HepG2 (cell line): ENCODE data around the gene BBLN. TPM values are rescaled to one million over a fixed set of nuclear protein-coding genes. Genes with fewer than 3 reads are reported as not detected.

ENCODE experiments used
- ATAC-seq: fragments of 200-7000 bp; cut with Tn5 transposase; 3 replicates; pipeline ENCODE4 v1.9.1; 2020; ENCODE audit warnings: mild to moderate bottlenecking, moderate library complexity
- BruUV-seq: library from RNA; stranded (reverse); fragments of 400-500 nt; replicated peaks from 2 replicates; lab custom pipeline; 2021; lab: Mats Ljungman, UMichigan
- CTCF ChIA-PET: fragments of 300-600 bp; formaldehyde crosslinking; extraction: SDS; loops from one replicate; lab custom pipeline; 2021; ENCODE audit warnings: low total read pairs, inconsistent platforms, low intra/inter-chr PET ratio; lab: Yijun Ruan, JAX
- POLR2A ChIA-PET: fragments of 350-600 bp; sonication (Branson Sonifier 250); formaldehyde crosslinking; loops from one replicate; lab custom pipeline; 2020; ENCODE audit warnings: antibody characterized with exemption, inconsistent platforms; lab: Yijun Ruan, JAX
- DNase-seq: peaks from one replicate; pipeline ENCODE4 v3.0.0-alpha.2; 2015; ENCODE audit warnings: low spot score
- FAIRE-seq: peaks from 3 replicates; lab custom pipeline; 2011; peaks lifted over from hg19 to GRCh38; lab: Jason Lieb, UNC
- H2AFZ ChIP-seq: one replicate; pipeline ENCODE4 v1.6.1; 2011; ENCODE audit warnings: low read length, inconsistent platforms
- H3K27ac ChIP-seq: fragments of 300-600 bp; 3 replicates; pipeline ENCODE4 v1.8.0; 2011; ENCODE audit warnings: mixed run types, mild to moderate bottlenecking, mixed read lengths, low read length, inconsistent platforms; ENCODE audit not compliant: insufficient read depth; ENCODE audit errors: extremely low read length
- H3K27me3 ChIP-seq, 2 experiments: fragments of 200-600 bp in 1 of 2; 2 replicates in 1 of 2; 3 replicates in 1 of 2; pipeline versions ENCODE4 v1.6.0 to v1.8.0; 2011; ENCODE audit warnings: low read length in 2 of 2, mild to moderate bottlenecking in 2 of 2, moderate library complexity in 2 of 2, inconsistent platforms in 1 of 2; ENCODE audit not compliant: insufficient read depth in 2 of 2, control insufficient read depth in 1 of 2
- H3K36me3 ChIP-seq, 2 experiments: fragments of 200-600 bp in 1 of 2; replicated peaks in 1 of 2; 2 replicates in 1 of 2; 3 replicates in 1 of 2; pipeline versions ENCODE4 v1.5.1 to v1.8.0; 2011; ENCODE audit warnings: low read length in 2 of 2, inconsistent platforms in 1 of 2; ENCODE audit not compliant: insufficient read depth in 2 of 2, control insufficient read depth in 1 of 2
- H3K4me1 ChIP-seq: 2 replicates; pipeline ENCODE4 v1.5.1; 2012; ENCODE audit warnings: low read length, inconsistent platforms; ENCODE audit not compliant: insufficient read depth
- H3K4me2 ChIP-seq: 2 replicates; pipeline ENCODE4 v1.6.0; 2011; ENCODE audit warnings: low read depth, low read length, inconsistent platforms
- H3K4me3 ChIP-seq, 3 experiments: fragments of 200-600 bp in 1 of 3; sonication (generic), shearing (Covaris generic) in 1 of 3; replicated peaks in 1 of 3; 2 replicates each; pipeline ENCODE4 v1.5.1; 2011 to 2016; ENCODE audit warnings: low read length in 3 of 3, inconsistent platforms in 2 of 3, low read depth in 2 of 3, mild to moderate bottlenecking in 2 of 3, control low read depth in 1 of 3, mixed read lengths in 1 of 3; ENCODE audit not compliant: insufficient read depth in 1 of 3
- H3K79me2 ChIP-seq: one replicate; pipeline ENCODE4 v1.6.1; 2011; ENCODE audit warnings: low read length, inconsistent platforms; ENCODE audit not compliant: insufficient read depth
- H3K9ac ChIP-seq: 2 replicates; pipeline ENCODE4 v1.6.0; 2011; ENCODE audit warnings: mild to moderate bottlenecking, low read depth, low read length, inconsistent platforms; ENCODE audit not compliant: insufficient read depth
- H3K9me3 ChIP-seq: 2 replicates; pipeline ENCODE4 v1.5.1; 2012; ENCODE audit warnings: mild to moderate bottlenecking, low read length
- H4K20me1 ChIP-seq: 2 replicates; pipeline ENCODE4 v1.6.0; 2011; ENCODE audit warnings: inconsistent platforms, mild to moderate bottlenecking, low read length, moderate library complexity; ENCODE audit not compliant: insufficient read depth
- GABPA ChIP-seq, 2 experiments: IDR thresholded peaks; 2 replicates each; pipeline ENCODE4 v1.6.1; 2011 to 2016; ENCODE audit warnings: low read depth in 2 of 2, low read length in 1 of 2, missing biosample characterization in 1 of 2, missing genetic modification characterization in 1 of 2
- HOXA3 ChIP-seq: sonication (generic); formaldehyde crosslinking; IDR thresholded peaks from 2 replicates; pipeline ENCODE4 v1.5.0; 2020; ENCODE audit warnings: missing genetic modification reagents
- PRPF4 ChIP-seq: fragments of 200-400 bp; formaldehyde crosslinking; IDR thresholded peaks from 2 replicates; pipeline ENCODE4 v1.6.1; 2016; ENCODE audit warnings: low read length, low read depth; ENCODE audit not compliant: poor library complexity, severe bottlenecking
- SAP130 ChIP-seq: IDR thresholded peaks from 2 replicates; pipeline ENCODE4 v1.6.1; 2016; ENCODE audit warnings: low read depth
- SKI ChIP-seq: fragments of 450-650 bp; IDR thresholded peaks from one replicate; pipeline ENCODE4 v1.6.1; 2018; ENCODE audit warnings: mild to moderate bottlenecking; ENCODE audit not compliant: partially characterized antibody
- ZFX ChIP-seq: sonication (generic); formaldehyde crosslinking; IDR thresholded peaks from 2 replicates; pipeline ENCODE4 v1.4.0; 2020; ENCODE audit warnings: mild to moderate bottlenecking, low read depth, missing genetic modification reagents, moderate library complexity
- ZNF263 ChIP-seq: sonication (generic); formaldehyde crosslinking; IDR thresholded peaks from 2 replicates; pipeline ENCODE4 v1.4.0; 2020; ENCODE audit warnings: missing genetic modification reagents
- ZNF768 ChIP-seq: sonication (generic); formaldehyde crosslinking; IDR thresholded peaks from 2 replicates; pipeline ENCODE4 v1.4.0; 2020; ENCODE audit warnings: missing genetic modification reagents
- ZNF780A ChIP-seq: sonication (generic); formaldehyde crosslinking; IDR thresholded peaks from 2 replicates; pipeline ENCODE4 v1.8.0; 2022; ENCODE audit warnings: mild to moderate bottlenecking, missing genetic modification reagents, moderate library complexity
- WGBS: methylation state at CpG from one replicate; pipeline ENCODE4 v1.1.6; 2017; ENCODE audit warnings: low lambda C conversion rate; 5-methylcytosine and 5-hydroxymethylcytosine counted together
- in situ Hi-C: cut with HindIII; loops from 2 replicates; pipeline ENCODE4 v1.10.0; 2017; ENCODE audit warnings: low pct_unique_long_range_greater_than_20kb; ENCODE audit not compliant: extremely low pct_ligation_motif_present
- intact Hi-C: fragments of 100-400 bp; cut with micrococcal nuclease; formaldehyde crosslinking; loops from one replicate; pipeline ENCODE4 v1.10.0; 2022; ENCODE audit not compliant: unreplicated experiment
- polyA plus RNA-seq, 8 experiments: library from polyadenylated mRNA; depleted of rRNA in 3 of 8; stranded (reverse) in 7 of 8; unstranded in 1 of 8; fragments of >200 nt; fragmentation: Illumina TruSeq in 4 of 8; extraction: Trizol in 4 of 8; gene quantifications; 2 replicates each; pipeline versions ENCODE4 v1.2.1 to v1.2.3, GENCODE V29; 2011 to 2016; ENCODE audit warnings: low read depth in 4 of 8, missing spikeins in 1 of 8, mixed read lengths in 1 of 8; ENCODE audit not compliant: insufficient read depth in 1 of 8
- total RNA-seq, 5 experiments: library from RNA; depleted of rRNA; stranded (reverse); fragments of >200 nt; fragmentation: Illumina TruSeq; extraction: Trizol; gene quantifications; 2 replicates each; pipeline ENCODE4 v1.2.3, GENCODE V29; 2016; ENCODE audit warnings: low read depth in 1 of 5
- TF ChIP-seq, protein P1 (sequence below): sonication (generic); formaldehyde crosslinking; IDR thresholded peaks from 2 replicates; pipeline ENCODE4 v1.8.0; 2023; ENCODE audit warnings: mild to moderate bottlenecking, missing genetic modification reagents
- TF ChIP-seq, protein P2 (sequence below): sonication (generic); formaldehyde crosslinking; IDR thresholded peaks from 2 replicates; pipeline ENCODE4 v1.9.0; 2021; ENCODE audit warnings: missing genetic modification reagents, mild to moderate bottlenecking, borderline replicate concordance
- TF ChIP-seq, protein P3 (sequence below): sonication (generic); formaldehyde crosslinking; IDR thresholded peaks from 2 replicates; pipeline ENCODE4 v1.4.0; 2020; ENCODE audit warnings: mild to moderate bottlenecking, missing genetic modification reagents

BBLN gene
- total and polyA plus RNA-seq, 2 of the 13 experiments (the other 11 are each of a cell fraction or from before 2014, with no cell fraction given): 27.6 to 33.1 TPM

DNA sequence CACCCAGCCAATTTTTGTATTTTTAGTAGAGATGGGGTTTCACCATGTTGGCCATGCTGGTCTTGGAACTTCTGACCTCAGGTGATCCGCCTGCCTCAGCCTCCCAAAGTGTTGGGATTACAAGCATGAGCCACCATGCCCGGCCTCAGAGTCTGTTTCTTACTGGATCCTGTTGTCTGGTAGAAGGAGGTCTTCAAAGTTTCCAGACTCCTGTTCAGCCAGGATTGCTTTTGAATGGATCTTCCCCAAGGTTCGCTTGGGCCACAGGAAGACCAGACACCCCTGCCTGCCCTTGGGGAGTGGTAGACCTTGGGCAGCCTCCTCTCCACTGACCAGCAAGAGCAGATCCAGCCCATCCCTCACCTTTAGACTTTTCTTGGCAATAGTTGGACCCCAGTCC is 18.5 kb upstream of the BBLN start (continued):
- TF ChIP-seq, protein P1, sequence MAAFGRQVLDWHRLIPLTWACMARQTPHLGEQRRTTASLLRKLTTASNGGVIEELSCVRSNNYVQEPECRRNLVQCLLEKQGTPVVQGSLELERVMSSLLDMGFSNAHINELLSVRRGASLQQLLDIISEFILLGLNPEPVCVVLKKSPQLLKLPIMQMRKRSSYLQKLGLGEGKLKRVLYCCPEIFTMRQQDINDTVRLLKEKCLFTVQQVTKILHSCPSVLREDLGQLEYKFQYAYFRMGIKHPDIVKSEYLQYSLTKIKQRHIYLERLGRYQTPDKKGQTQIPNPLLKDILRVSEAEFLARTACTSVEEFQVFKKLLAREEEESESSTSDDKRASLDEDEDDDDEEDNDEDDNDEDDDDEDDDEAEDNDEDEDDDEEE: no peak
- TF ChIP-seq, protein P2, sequence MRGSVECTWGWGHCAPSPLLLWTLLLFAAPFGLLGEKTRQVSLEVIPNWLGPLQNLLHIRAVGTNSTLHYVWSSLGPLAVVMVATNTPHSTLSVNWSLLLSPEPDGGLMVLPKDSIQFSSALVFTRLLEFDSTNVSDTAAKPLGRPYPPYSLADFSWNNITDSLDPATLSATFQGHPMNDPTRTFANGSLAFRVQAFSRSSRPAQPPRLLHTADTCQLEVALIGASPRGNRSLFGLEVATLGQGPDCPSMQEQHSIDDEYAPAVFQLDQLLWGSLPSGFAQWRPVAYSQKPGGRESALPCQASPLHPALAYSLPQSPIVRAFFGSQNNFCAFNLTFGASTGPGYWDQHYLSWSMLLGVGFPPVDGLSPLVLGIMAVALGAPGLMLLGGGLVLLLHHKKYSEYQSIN (CRISPR knock-in tag): no peak
- TF ChIP-seq, protein P3, sequence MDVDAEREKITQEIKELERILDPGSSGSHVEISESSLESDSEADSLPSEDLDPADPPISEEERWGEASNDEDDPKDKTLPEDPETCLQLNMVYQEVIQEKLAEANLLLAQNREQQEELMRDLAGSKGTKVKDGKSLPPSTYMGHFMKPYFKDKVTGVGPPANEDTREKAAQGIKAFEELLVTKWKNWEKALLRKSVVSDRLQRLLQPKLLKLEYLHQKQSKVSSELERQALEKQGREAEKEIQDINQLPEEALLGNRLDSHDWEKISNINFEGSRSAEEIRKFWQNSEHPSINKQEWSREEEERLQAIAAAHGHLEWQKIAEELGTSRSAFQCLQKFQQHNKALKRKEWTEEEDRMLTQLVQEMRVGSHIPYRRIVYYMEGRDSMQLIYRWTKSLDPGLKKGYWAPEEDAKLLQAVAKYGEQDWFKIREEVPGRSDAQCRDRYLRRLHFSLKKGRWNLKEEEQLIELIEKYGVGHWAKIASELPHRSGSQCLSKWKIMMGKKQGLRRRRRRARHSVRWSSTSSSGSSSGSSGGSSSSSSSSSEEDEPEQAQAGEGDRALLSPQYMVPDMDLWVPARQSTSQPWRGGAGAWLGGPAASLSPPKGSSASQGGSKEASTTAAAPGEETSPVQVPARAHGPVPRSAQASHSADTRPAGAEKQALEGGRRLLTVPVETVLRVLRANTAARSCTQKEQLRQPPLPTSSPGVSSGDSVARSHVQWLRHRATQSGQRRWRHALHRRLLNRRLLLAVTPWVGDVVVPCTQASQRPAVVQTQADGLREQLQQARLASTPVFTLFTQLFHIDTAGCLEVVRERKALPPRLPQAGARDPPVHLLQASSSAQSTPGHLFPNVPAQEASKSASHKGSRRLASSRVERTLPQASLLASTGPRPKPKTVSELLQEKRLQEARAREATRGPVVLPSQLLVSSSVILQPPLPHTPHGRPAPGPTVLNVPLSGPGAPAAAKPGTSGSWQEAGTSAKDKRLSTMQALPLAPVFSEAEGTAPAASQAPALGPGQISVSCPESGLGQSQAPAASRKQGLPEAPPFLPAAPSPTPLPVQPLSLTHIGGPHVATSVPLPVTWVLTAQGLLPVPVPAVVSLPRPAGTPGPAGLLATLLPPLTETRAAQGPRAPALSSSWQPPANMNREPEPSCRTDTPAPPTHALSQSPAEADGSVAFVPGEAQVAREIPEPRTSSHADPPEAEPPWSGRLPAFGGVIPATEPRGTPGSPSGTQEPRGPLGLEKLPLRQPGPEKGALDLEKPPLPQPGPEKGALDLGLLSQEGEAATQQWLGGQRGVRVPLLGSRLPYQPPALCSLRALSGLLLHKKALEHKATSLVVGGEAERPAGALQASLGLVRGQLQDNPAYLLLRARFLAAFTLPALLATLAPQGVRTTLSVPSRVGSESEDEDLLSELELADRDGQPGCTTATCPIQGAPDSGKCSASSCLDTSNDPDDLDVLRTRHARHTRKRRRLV (CRISPR knock-in tag): no peak
- TF ChIP-seq ZNF780A (CRISPR knock-in tag): no peak

DNA sequence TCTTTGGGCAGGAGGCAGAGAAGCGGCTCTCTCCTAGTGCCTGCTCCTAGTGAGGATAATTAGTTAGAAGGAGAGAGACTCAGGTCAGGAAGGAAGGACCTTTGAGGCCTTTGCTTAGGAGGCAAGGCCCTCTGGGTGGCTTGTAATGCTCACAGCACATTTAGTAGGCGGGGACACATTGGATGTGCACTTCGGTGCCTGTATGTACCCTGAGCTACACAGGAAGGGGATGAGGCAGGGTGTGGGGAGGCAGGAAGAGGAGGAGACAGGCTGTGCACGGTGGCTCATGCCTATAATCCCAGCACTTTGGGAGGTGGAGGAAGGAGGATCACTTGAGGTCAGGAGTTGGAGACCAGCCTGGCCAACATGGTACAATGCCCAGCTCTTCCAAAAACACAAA is 18.0 kb upstream of the BBLN start:
- in situ Hi-C loops (no loop called here), intact Hi-C loops (no loop called here)
- Histone ChIP-seq H3K27ac (no peak overlapping the region), H3K4me1 (peaks cover 54% of the 10 kb centered on the region), H2AFZ (peak overlapping the region; percentile 23), H3K79me2 (no peaks in the 10 kb centered on the region), H3K4me2 (peak overlapping the region; percentile 39; the same call in 1 of the 2 replicates), H3K9ac (no peak overlapping the region), H4K20me1 (no peaks in the 10 kb centered on the region), H3K27me3 (peaks cover 0 to 25% of the 10 kb centered on the region in 2 experiments; a peak in 3 of 5 replicates), H3K9me3 (no peaks in the 10 kb centered on the region), H3K36me3 (no peaks in the 10 kb centered on the region), H3K4me3 (no peak overlapping the region)
- peak; percentile 48 for ATAC-seq
- FAIRE-seq: peak; percentile 26
- DNase-seq: no peak
- no TSS peak for BruUV-seq
- ChIA-PET CTCF (no interaction called here), POLR2A (interaction anchor here (1.1 to 2.2 kb wide), 2 partner anchors 10 to 18 kb away, joined by 3 to 7 read pairs; partner anchors contain the start of gene BBLN)
- WGBS: 50% methylated on average over 4 of the region's 4 CpGs
- peak; percentile 21; the same call in 1 of the 2 replicates for TF ChIP-seq HOXA3 (CRISPR knock-in tag)
- no peak for TF ChIP-seq SKI
- TF ChIP-seq ZNF263: peak; percentile 65; the same call in 1 of the 2 replicates
- no peak for TF ChIP-seq PRPF4
- TF ChIP-seq ZNF768: no peak
- peak; percentile 25; the same call in 1 of the 2 replicates for TF ChIP-seq SAP130 (CRISPR knock-in tag)
- 0 out of 2 replicates have a peak, but pooled peaks have one; percentile 20 for TF ChIP-seq ZFX (CRISPR knock-in tag)
- TF ChIP-seq GABPA (IDR thresholded peaks at IDR 0.05; ENCODE audit: low read depth, low read length): peak; percentile 39
- peak; percentile 71 for TF ChIP-seq GABPA (CRISPR knock-in tag; IDR thresholded peaks at IDR 0.05; ENCODE audit: low read depth)
